OCI-LY7 (cell line): ENCODE results near the gene CUEDC2. TPM values are rescaled to one million over a fixed set of nuclear protein-coding genes. Genes with fewer than 3 reads are reported as not detected.

Source experiments
- BruUV-seq: library from RNA; stranded (reverse); fragments of 400-500 nt; replicated peaks from 2 replicates; lab custom pipeline; 2021; lab: Mats Ljungman, UMichigan
- CTCF ChIA-PET: fragments of 300-600 bp; sonication (Branson Sonifier 250); formaldehyde crosslinking; loops from one replicate; lab custom pipeline; 2022; ENCODE audit warnings: antibody characterized with exemption; ENCODE audit not compliant: unreplicated experiment; lab: Charles Lee
- POLR2A ChIA-PET: fragments of 300-600 bp; sonication (Branson Sonifier 250); formaldehyde crosslinking; loops from one replicate; lab custom pipeline; 2022; ENCODE audit warnings: antibody characterized with exemption; lab: Charles Lee
- DNase-seq: peaks from one replicate; pipeline ENCODE4 v3.0.0-alpha.2; 2015; ENCODE audit warnings: low spot score
- H2AFZ ChIP-seq: fragments of 200-600 bp; sonication (generic), shearing (Covaris generic); 2 replicates; pipeline ENCODE4 v1.6.1; 2014; ENCODE audit warnings: mild to moderate bottlenecking, antibody characterized with exemption, low read length, moderate library complexity
- H3K27ac ChIP-seq: fragments of 200-600 bp; sonication (generic); 2 replicates; pipeline ENCODE4 v1.5.1; 2014; ENCODE audit warnings: mixed run types, low read depth, mild to moderate bottlenecking, moderate library complexity, low read length, inconsistent platforms; ENCODE audit not compliant: poor library complexity, severe bottlenecking
- H3K36me3 ChIP-seq: fragments of 200-600 bp; sonication (generic); 2 replicates; pipeline ENCODE4 v1.6.1; 2014; ENCODE audit warnings: mild to moderate bottlenecking, antibody characterized with exemption, low read length, moderate library complexity, mixed read lengths; ENCODE audit not compliant: insufficient read depth
- H3K4me1 ChIP-seq: fragments of 200-600 bp; sonication (generic); 2 replicates; pipeline ENCODE4 v1.5.1; 2014; ENCODE audit warnings: mild to moderate bottlenecking, low read length; ENCODE audit not compliant: insufficient read depth, poor library complexity, severe bottlenecking
- H3K4me2 ChIP-seq: fragments of 200-600 bp; sonication (generic); 2 replicates; pipeline ENCODE4 v1.6.1; 2014; ENCODE audit warnings: mild to moderate bottlenecking, low read length
- H3K4me3 ChIP-seq: fragments of 200-600 bp; sonication (generic); 2 replicates; pipeline ENCODE4 v1.5.1; 2014; ENCODE audit warnings: mild to moderate bottlenecking, low read depth, low read length; ENCODE audit not compliant: poor library complexity, severe bottlenecking
- H3K79me2 ChIP-seq: fragments of 200-600 bp; sonication (generic); 2 replicates; pipeline ENCODE4 v1.6.1; 2016; ENCODE audit warnings: low read depth, mild to moderate bottlenecking, low read length, moderate library complexity, mixed read lengths; ENCODE audit not compliant: insufficient read depth
- H3K9me2 ChIP-seq: fragments of 200-600 bp; sonication (generic); 2 replicates; pipeline ENCODE4 v1.6.1; 2016; ENCODE audit warnings: mild to moderate bottlenecking, low read length, mixed read lengths; ENCODE audit not compliant: insufficient read depth
- H3K9me3 ChIP-seq: fragments of 200-600 bp; sonication (generic); 2 replicates; pipeline ENCODE4 v1.6.1; 2014; ENCODE audit warnings: mild to moderate bottlenecking, mixed run types, low read length, mixed read lengths
- H4K20me1 ChIP-seq: fragments of 200-600 bp; sonication (generic); 2 replicates; pipeline ENCODE4 v1.6.1; 2014; ENCODE audit warnings: mild to moderate bottlenecking, antibody characterized with exemption, low read length, moderate library complexity, mixed read lengths; ENCODE audit not compliant: insufficient read depth
- EZH2phosphoT487 ChIP-seq: fragments of 200-600 bp; sonication (generic); IDR thresholded peaks from 2 replicates; pipeline ENCODE4 v1.6.1; 2018; ENCODE audit warnings: low read depth, borderline replicate concordance, mild to moderate bottlenecking, mixed run types, antibody characterized with exemption, low read length, moderate library complexity, mixed read lengths
- intact Hi-C: fragments of 100-400 bp; cut with micrococcal nuclease; formaldehyde crosslinking; loops from one replicate; pipeline ENCODE4 v1.10.0; 2022; ENCODE audit not compliant: unreplicated experiment
- total RNA-seq, 2 experiments: library from RNA; depleted of rRNA in 1 of 2; stranded (reverse); fragments of >200 nt in 1 of 2; shearing (Covaris generic) in 1 of 2; gene quantifications; 2 replicates each; pipeline ENCODE4 v1.2.3, GENCODE V29; 2014 to 2022
- TF ChIP-seq, protein P1 (sequence below): fragments of 200-600 bp; sonication (generic); conservative IDR thresholded peaks from 2 replicates; pipeline ENCODE4 v1.5.1; 2014; ENCODE audit warnings: mild to moderate bottlenecking, antibody characterized with exemption, low read length, moderate library complexity, mixed read lengths

CUEDC2 gene
- total RNA-seq, 2 experiments from 2014 or later: 48.9 to 73.3 TPM

DNA sequence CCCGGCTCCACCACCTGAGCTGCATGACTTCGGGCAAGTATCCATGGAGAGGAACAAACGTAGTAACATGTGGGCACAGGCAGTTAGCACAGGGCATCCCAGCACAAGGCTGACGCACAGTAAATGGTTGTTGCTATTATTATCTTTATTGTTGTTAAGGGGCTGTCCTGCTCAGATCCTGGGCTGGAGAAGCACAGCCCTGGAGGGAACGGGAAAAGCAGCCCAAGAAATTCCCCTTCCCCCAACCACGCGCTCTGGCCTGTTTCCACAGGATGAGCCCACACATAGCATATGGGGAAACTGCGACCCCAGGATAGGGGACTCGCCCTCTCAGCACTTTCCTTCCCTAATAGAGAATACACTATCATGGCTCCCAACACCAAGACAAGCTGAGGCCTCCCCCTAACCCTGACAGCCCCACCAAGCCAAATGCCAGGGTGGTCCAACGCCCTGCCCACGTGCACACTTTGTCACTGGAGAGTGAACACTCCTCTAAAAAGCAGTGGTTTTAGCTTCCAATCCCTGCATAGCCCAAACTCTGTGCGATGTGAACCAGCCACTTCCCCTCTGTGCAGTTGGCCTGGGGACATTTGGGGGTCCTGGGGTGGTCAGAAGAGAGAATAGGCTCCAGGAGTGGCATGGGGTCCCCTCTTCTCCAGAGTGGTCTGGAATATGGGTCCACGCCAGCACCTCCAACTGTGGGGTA lies 24.8 kb downstream of the CUEDC2 start:
- no peaks in the 10 kb centered on the region for H3K9me3 ChIP-seq
- ChIA-PET POLR2A (interaction anchor here (1.0 kb wide), 1 partner anchor 13 kb away, joined by 3 read pairs; the partner anchor contains the start of gene FBXL15), CTCF (interaction anchor here (0.6 kb wide), 1 partner anchor 12 kb away, joined by 3 read pairs; the partner anchor contains the start of gene NFKB2)
- H4K20me1 ChIP-seq: peaks cover 5% of the 10 kb centered on the region; the same call in 1 of the 2 replicates
- BruUV-seq: no TSS peak
- H3K9me2 ChIP-seq: no peaks in the 10 kb centered on the region
- no peak overlapping the region for H3K4me2 ChIP-seq
- H3K79me2 ChIP-seq: no peaks in the 10 kb centered on the region
- peaks cover 3% of the 10 kb centered on the region for H3K4me1 ChIP-seq
- H3K36me3 ChIP-seq: no peaks in the 10 kb centered on the region; the same call in 1 of the 2 replicates
- H3K27ac ChIP-seq: no peak overlapping the region
- intact Hi-C loops: no loop called here
- no peak for DNase-seq
- TF ChIP-seq, protein P1, sequence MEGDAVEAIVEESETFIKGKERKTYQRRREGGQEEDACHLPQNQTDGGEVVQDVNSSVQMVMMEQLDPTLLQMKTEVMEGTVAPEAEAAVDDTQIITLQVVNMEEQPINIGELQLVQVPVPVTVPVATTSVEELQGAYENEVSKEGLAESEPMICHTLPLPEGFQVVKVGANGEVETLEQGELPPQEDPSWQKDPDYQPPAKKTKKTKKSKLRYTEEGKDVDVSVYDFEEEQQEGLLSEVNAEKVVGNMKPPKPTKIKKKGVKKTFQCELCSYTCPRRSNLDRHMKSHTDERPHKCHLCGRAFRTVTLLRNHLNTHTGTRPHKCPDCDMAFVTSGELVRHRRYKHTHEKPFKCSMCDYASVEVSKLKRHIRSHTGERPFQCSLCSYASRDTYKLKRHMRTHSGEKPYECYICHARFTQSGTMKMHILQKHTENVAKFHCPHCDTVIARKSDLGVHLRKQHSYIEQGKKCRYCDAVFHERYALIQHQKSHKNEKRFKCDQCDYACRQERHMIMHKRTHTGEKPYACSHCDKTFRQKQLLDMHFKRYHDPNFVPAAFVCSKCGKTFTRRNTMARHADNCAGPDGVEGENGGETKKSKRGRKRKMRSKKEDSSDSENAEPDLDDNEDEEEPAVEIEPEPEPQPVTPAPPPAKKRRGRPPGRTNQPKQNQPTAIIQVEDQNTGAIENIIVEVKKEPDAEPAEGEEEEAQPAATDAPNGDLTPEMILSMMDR: no peak
- no peak for TF ChIP-seq EZH2phosphoT487
- H3K4me3 ChIP-seq: no peak overlapping the region
- no peak overlapping the region for H2AFZ ChIP-seq

DNA sequence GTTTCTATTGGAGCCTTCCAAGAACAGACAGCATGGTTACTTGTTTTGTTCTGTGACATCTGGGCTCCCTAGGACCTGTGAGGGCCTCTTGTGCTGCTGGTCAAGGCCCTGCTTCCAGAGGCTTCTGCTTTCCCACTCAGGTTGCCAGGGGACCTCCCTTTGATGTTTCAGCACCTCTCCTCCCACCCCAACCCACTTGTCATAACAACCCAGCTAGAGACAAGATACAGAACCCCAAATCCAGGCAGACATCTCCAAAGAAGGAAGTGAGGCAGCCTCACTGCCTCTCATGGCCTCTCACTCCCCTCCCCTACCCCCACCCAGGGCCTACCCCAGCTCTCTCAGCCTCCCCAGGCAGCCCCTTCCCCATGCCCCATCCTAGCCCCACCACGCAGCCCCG lies 25.6 kb downstream of the CUEDC2 start:
- Histone ChIP-seq H4K20me1 (peaks cover 5% of the 10 kb centered on the region; the same call in 1 of the 2 replicates), H2AFZ (no peak overlapping the region), H3K9me3 (no peaks in the 10 kb centered on the region), H3K36me3 (peaks cover 3% of the 10 kb centered on the region; the same call in 1 of the 2 replicates), H3K4me2 (no peak overlapping the region), H3K9me2 (no peaks in the 10 kb centered on the region), H3K4me3 (no peak overlapping the region), H3K4me1 (no peaks in the 10 kb centered on the region), H3K27ac (no peak overlapping the region), H3K79me2 (no peaks in the 10 kb centered on the region)
- no peak for DNase-seq
- intact Hi-C loops: no loop called here
- ChIA-PET POLR2A (interaction anchor here (0.6 to 1.0 kb wide), 2 partner anchors 13 to 861 kb away, joined by 3 to 7 read pairs; partner anchors contain the start of gene FBXL15), CTCF (interaction anchor here (0.7 kb wide), 1 partner anchor 532 kb away, joined by 5 read pairs; no protein-coding TSS in a partner anchor)
- BruUV-seq: no TSS peak
- TF ChIP-seq EZH2phosphoT487: no peak
- TF ChIP-seq, protein P1: no peak

DNA sequence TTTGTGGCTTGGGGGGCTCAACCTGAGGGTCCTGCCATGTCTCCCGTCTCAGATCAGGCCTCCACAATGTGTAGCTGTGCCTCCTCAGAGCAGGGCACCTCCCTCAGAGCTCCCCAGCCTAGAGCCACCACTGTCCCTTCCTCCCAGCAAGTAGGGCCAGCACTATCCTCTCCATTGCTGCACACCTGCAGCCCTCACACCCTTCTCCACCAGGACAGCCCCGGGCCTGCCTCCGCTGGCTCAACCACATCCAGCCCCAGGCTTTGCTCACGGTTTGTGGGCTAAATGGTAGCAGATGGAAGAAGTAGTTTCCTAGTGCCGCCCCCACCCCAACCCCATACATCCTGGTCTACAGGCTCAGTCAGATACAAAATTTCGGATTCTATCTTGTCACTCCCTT lies 26.7 kb downstream of the CUEDC2 start:
- Histone ChIP-seq H3K27ac (no peak overlapping the region), H3K9me3 (no peaks in the 10 kb centered on the region), H3K4me1 (no peaks in the 10 kb centered on the region), H3K4me2 (no peak overlapping the region), H3K9me2 (no peaks in the 10 kb centered on the region), H3K79me2 (no peaks in the 10 kb centered on the region), H3K4me3 (no peak overlapping the region), H3K36me3 (peaks cover 15% of the 10 kb centered on the region), H4K20me1 (peaks cover 5% of the 10 kb centered on the region; the same call in 1 of the 2 replicates), H2AFZ (no peak overlapping the region)
- BruUV-seq: no TSS peak
- CTCF ChIA-PET: no interaction called here
- no peak for TF ChIP-seq EZH2phosphoT487
- TF ChIP-seq, protein P1: no peak
- DNase-seq: no peak
- POLR2A ChIA-PET: no interaction called here
- intact Hi-C loops: no loop called here
